Calu3 (cell line): ENCODE data around the gene SPATA13. TPM values are rescaled to one million over a fixed set of nuclear protein-coding genes. Genes with fewer than 3 reads are reported as not detected.

Source experiments
- BruUV-seq: library from RNA; stranded (reverse); fragments of 400-500 nt; replicated peaks from 2 replicates; lab custom pipeline; 2021; lab: Mats Ljungman, UMichigan
- CTCF ChIA-PET: fragments of 300-600 bp; sonication (Branson Sonifier 250); formaldehyde crosslinking; loops from one replicate; lab custom pipeline; 2022; ENCODE audit warnings: antibody characterized with exemption; lab: Charles Lee
- DNase-seq: peaks from one replicate; pipeline ENCODE4 v3.0.0; 2022
- H3K27ac Mint-ChIP-seq: one replicate; pipeline ENCODE4 v1.8.0; 2022; ENCODE audit warnings: mixed read lengths; ENCODE audit not compliant: unreplicated experiment
- H3K27me3 Mint-ChIP-seq: one replicate; pipeline ENCODE4 v1.8.0; 2022; ENCODE audit warnings: mixed read lengths; ENCODE audit not compliant: unreplicated experiment
- H3K36me3 Mint-ChIP-seq: one replicate; pipeline ENCODE4 v1.8.0; 2022; ENCODE audit warnings: mild to moderate bottlenecking, moderate library complexity, mixed read lengths; ENCODE audit not compliant: insufficient read depth, unreplicated experiment
- H3K4me1 Mint-ChIP-seq: one replicate; pipeline ENCODE4 v1.8.0; 2022; ENCODE audit warnings: mild to moderate bottlenecking, low read depth, mixed read lengths; ENCODE audit not compliant: unreplicated experiment
- H3K4me3 Mint-ChIP-seq: one replicate; pipeline ENCODE4 v1.8.0; 2022; ENCODE audit warnings: mild to moderate bottlenecking, low read depth, moderate library complexity, mixed read lengths; ENCODE audit not compliant: unreplicated experiment
- H3K9me3 Mint-ChIP-seq: one replicate; pipeline ENCODE4 v1.8.0; 2022; ENCODE audit warnings: low read depth, mixed read lengths; ENCODE audit not compliant: unreplicated experiment
- CTCF ChIP-seq: fragments of 200-600 bp; IDR thresholded peaks from one replicate; pipeline ENCODE4 v1.8.0; 2022; ENCODE audit warnings: antibody characterized with exemption; ENCODE audit not compliant: unreplicated experiment
- intact Hi-C: fragments of 100-400 bp; cut with micrococcal nuclease; formaldehyde crosslinking; loops from one replicate; pipeline ENCODE4 v1.10.0; 2022; ENCODE audit not compliant: unreplicated experiment
- total RNA-seq: library from RNA; stranded (reverse); gene quantifications from 2 replicates; pipeline ENCODE4 v1.2.3, GENCODE V29; 2022

The SPATA13 gene
- total RNA-seq, 1 experiment from 2014 or later: 33.8 TPM

GRCh38 chr13:24162604-24163003, 2.1 kb downstream of the SPATA13 start:
- intact Hi-C loops: loop anchor here (5.0 kb wide), 2 partner anchors 35 to 55 kb away; no protein-coding TSS in a partner anchor
- peak overlapping the region; percentile 34 for H3K27ac Mint-ChIP-seq

GRCh38 chr13:24165746-24166145, 5.2 kb downstream of the SPATA13 start:
- TF ChIP-seq CTCF: no peak
- peaks cover 31% of the 10 kb centered on the region for H3K36me3 Mint-ChIP-seq
- CTCF ChIA-PET: interaction anchor here (0.9 kb wide), 1 partner anchor 11 kb away, joined by 3 read pairs; no protein-coding TSS in a partner anchor
- no peak overlapping the region for H3K4me3 Mint-ChIP-seq
- H3K27ac Mint-ChIP-seq: no peak overlapping the region
- no TSS peak for BruUV-seq
- peaks cover 10% of the 10 kb centered on the region for H3K4me1 Mint-ChIP-seq
- no peaks in the 10 kb centered on the region for H3K27me3 Mint-ChIP-seq
- no peak for DNase-seq
- no peaks in the 10 kb centered on the region for H3K9me3 Mint-ChIP-seq
- intact Hi-C loops: no loop called here

More at GRCh38 chr13:24162604-24163003, 2.1 kb downstream of the SPATA13 start:
- Mint-ChIP-seq H3K4me1 (peaks cover 10% of the 10 kb centered on the region), H3K9me3 (no peaks in the 10 kb centered on the region), H3K4me3 (peak overlapping the region; percentile 78), H3K27me3 (no peaks in the 10 kb centered on the region), H3K36me3 (peaks cover 36% of the 10 kb centered on the region)
- BruUV-seq: TSS peak; percentile 34
- CTCF ChIA-PET: no interaction called here
- DNase-seq: no peak
- TF ChIP-seq CTCF: no peak

- H3K27ac Mint-ChIP-seq: no peak overlapping the region
- no TSS peak for BruUV-seq
- DNase-seq: no peak
- no peaks in the 10 kb centered on the region for H3K27me3 Mint-ChIP-seq
- no peak for TF ChIP-seq CTCF
- H3K9me3 Mint-ChIP-seq: no peaks in the 10 kb centered on the region
- H3K4me3 Mint-ChIP-seq: no peak overlapping the region
- intact Hi-C loops: no loop called here
- CTCF ChIA-PET: no interaction called here
- H3K4me1 Mint-ChIP-seq: peaks cover 10% of the 10 kb centered on the region
- H3K36me3 Mint-ChIP-seq: peaks cover 27% of the 10 kb centered on the region
Measured at GRCh38 chr13:24166561-24166960, 6.0 kb downstream of the SPATA13 start.

GRCh38 chr13:24167666-24168391, 7.3 kb downstream of the SPATA13 start:
- no TSS peak for BruUV-seq
- CTCF ChIA-PET: no interaction called here
- intact Hi-C loops: no loop called here
- no peak for DNase-seq
- no peak for TF ChIP-seq CTCF
- Mint-ChIP-seq H3K36me3 (peaks cover 18% of the 10 kb centered on the region), H3K4me1 (no peaks in the 10 kb centered on the region), H3K9me3 (no peaks in the 10 kb centered on the region), H3K27ac (no peak overlapping the region), H3K4me3 (no peak overlapping the region), H3K27me3 (no peaks in the 10 kb centered on the region)
